Mesothelial cell of epicardium (in vitro differentiated cells): Measurements from ENCODE around the gene EYS. TPM values are rescaled to one million over a fixed set of nuclear protein-coding genes. Genes with fewer than 3 reads are reported as not detected.

ENCODE experiments used
- DNase-seq, 2 experiments: peaks; one replicate each; pipeline ENCODE4 v3.0.0; 2021; ENCODE audit warnings: low spot score in 2 of 2; ENCODE audit not compliant: unreplicated experiment in 2 of 2
- H3K27ac Mint-ChIP-seq: 2 replicates; pipeline ENCODE4 v1.8.0; 2021; ENCODE audit warnings: mixed read lengths
- H3K27me3 Mint-ChIP-seq: 2 replicates; pipeline ENCODE4 v1.8.0; 2021; ENCODE audit warnings: low read depth, mixed read lengths
- H3K36me3 Mint-ChIP-seq: 2 replicates; pipeline ENCODE4 v1.8.0; 2021; ENCODE audit warnings: mixed read lengths
- H3K4me1 Mint-ChIP-seq: 2 replicates; pipeline ENCODE4 v1.8.0; 2021; ENCODE audit warnings: mixed read lengths
- H3K4me3 Mint-ChIP-seq: 2 replicates; pipeline ENCODE4 v1.8.0; 2021; ENCODE audit warnings: mild to moderate bottlenecking, moderate library complexity, mixed read lengths
- H3K9me3 Mint-ChIP-seq: 2 replicates; pipeline ENCODE4 v1.8.0; 2021; ENCODE audit warnings: mixed read lengths
- CTCF ChIP-seq: fragments of 200-600 bp; sonication (generic); IDR thresholded peaks from one replicate; pipeline ENCODE4 v1.5.0; 2021; ENCODE audit warnings: antibody characterized with exemption; ENCODE audit not compliant: unreplicated experiment
- total RNA-seq: library from RNA; stranded (reverse); gene quantifications from 3 replicates; pipeline ENCODE4 v1.2.1, GENCODE V29; 2021

Gene EYS
- total RNA-seq, 1 donor from 2014 or later: 0.69 TPM

- Mint-ChIP-seq H3K27me3 (no peaks in the 10 kb centered on the region), H3K9me3 (peaks cover 1% of the 10 kb centered on the region), H3K36me3 (no peaks in the 10 kb centered on the region), H3K4me1 (no peaks in the 10 kb centered on the region), H3K27ac (no peak overlapping the region), H3K4me3 (no peak overlapping the region)
- TF ChIP-seq CTCF: no peak
- DNase-seq: no peak
Observed at GRCh38 chr6:64736421-64736950, 970.5 kb downstream of the EYS start.

- TF ChIP-seq CTCF: no peak
- Mint-ChIP-seq H3K36me3 (no peaks in the 10 kb centered on the region), H3K27ac (no peak overlapping the region), H3K27me3 (no peaks in the 10 kb centered on the region), H3K9me3 (peaks cover 14% of the 10 kb centered on the region), H3K4me3 (no peak overlapping the region), H3K4me1 (no peaks in the 10 kb centered on the region)
- no peak for DNase-seq
Observed at GRCh38 chr6:64733433-64733832, 973.6 kb downstream of the EYS start.

GRCh38 chr6:64732888-64733287 lies 974.1 kb downstream of the EYS start:
- no peaks in the 10 kb centered on the region for H3K4me1 Mint-ChIP-seq

GRCh38 chr6:64729522-64729921 lies 977.5 kb downstream of the EYS start:
- Mint-ChIP-seq H3K27ac (no peak overlapping the region), H3K9me3 (peaks cover 14% of the 10 kb centered on the region), H3K4me3 (no peak overlapping the region), H3K27me3 (peaks cover 2% of the 10 kb centered on the region), H3K4me1 (no peaks in the 10 kb centered on the region), H3K36me3 (no peaks in the 10 kb centered on the region)
- TF ChIP-seq CTCF: no peak
- DNase-seq: no peak

More at GRCh38 chr6:64732888-64733287, 974.1 kb downstream of the EYS start:
- Mint-ChIP-seq H3K27ac (no peak overlapping the region), H3K4me3 (no peak overlapping the region), H3K36me3 (no peaks in the 10 kb centered on the region), H3K27me3 (no peaks in the 10 kb centered on the region), H3K9me3 (peaks cover 14% of the 10 kb centered on the region)
- no peak for TF ChIP-seq CTCF
- no peak for DNase-seq

GRCh38 chr6:64727075-64727474 lies 980.0 kb downstream of the EYS start:
- DNase-seq: no peak
- peaks cover 2% of the 10 kb centered on the region for H3K27me3 Mint-ChIP-seq
- no peak overlapping the region for H3K27ac Mint-ChIP-seq
- TF ChIP-seq CTCF: no peak
- H3K36me3 Mint-ChIP-seq: no peaks in the 10 kb centered on the region
- H3K9me3 Mint-ChIP-seq: peaks cover 14% of the 10 kb centered on the region
- no peaks in the 10 kb centered on the region for H3K4me1 Mint-ChIP-seq
- no peak overlapping the region for H3K4me3 Mint-ChIP-seq

- TF ChIP-seq CTCF: no peak
- DNase-seq: no peak
- Mint-ChIP-seq H3K36me3 (no peaks in the 10 kb centered on the region), H3K4me1 (no peaks in the 10 kb centered on the region), H3K27ac (no peak overlapping the region), H3K4me3 (no peak overlapping the region), H3K27me3 (peaks cover 2% of the 10 kb centered on the region), H3K9me3 (peaks cover 5% of the 10 kb centered on the region)
Observed at GRCh38 chr6:64724091-64724490, 982.9 kb downstream of the EYS start.
